Stimulated activated CD4-positive, alpha-beta T cell treated with anti-CD3 and anti-CD28 coated beads, Interleukin-4, amount 100 ng/mL, for 24 hours (primary cell): ENCODE measurements around the gene BTG3.

Source experiments
- DNase-seq: peaks from one replicate; pipeline ENCODE4 v3.0.0-alpha.2; 2020

BTG3 gene, protein sequence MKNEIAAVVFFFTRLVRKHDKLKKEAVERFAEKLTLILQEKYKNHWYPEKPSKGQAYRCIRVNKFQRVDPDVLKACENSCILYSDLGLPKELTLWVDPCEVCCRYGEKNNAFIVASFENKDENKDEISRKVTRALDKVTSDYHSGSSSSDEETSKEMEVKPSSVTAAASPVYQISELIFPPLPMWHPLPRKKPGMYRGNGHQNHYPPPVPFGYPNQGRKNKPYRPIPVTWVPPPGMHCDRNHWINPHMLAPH

GRCh38 chr21:17612565-17613241 is at the start of gene BTG3:
BTG3 (minus strand) TSS chr21:17612901; CDS start chr21:17609144, 3,757 bp downstream.
- peak; percentile 77 for DNase-seq

DNA sequence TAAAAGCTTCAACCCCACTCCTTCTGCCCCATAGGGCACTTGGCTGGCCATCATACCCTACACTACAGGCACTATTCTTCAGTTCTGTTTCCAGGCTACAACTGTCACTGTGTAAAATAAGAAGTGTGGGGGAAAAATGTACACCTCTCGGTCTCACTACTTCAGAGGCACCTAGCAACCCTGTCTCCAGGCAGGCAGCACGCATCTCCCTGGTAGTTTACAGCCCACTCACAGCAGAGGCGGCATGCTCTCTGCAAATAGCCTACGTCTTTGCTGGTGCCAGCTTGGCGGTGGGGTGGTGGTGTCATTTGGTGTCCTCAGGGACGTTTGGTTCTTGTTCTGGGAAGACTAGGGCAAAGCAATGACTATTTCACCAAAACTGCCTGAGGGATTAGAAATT is 48.2 kb upstream of the BTG3 start:
- DNase-seq, result no peak

GRCh38 chr21:17660452-17660851 is 47.8 kb upstream of the BTG3 start:
- DNase-seq, result no peak

GRCh38 chr21:17658931-17659330 is 46.2 kb upstream of the BTG3 start:
- no peak for DNase-seq

DNA sequence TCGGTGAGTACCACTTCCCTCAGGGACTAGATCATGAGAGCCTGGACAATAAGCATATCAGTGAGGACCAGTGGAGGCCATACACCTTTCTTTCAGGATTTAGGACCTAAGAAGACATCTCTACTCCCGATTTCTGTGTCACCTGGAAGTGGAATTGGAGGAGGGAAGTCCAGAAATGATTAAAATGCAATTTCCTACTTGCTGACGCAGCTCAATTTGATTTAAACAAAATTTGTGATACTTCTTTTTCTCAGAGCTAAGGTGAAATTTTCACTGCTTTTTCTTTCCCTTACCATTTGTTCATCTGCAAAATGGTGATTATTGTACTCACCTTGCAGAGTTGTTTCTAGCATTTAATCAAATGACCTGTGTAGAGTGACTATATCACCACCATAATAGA is 38.8 kb upstream of the BTG3 start:
- DNase-seq, result no peak

- DNase-seq, result no peak
These were observed 37.6 kb upstream of the BTG3 start for GRCh38 chr21:17650292-17650691.

GRCh38 chr21:17646790-17647189 is 34.1 kb upstream of the BTG3 start:
- DNase-seq, result no peak

DNA sequence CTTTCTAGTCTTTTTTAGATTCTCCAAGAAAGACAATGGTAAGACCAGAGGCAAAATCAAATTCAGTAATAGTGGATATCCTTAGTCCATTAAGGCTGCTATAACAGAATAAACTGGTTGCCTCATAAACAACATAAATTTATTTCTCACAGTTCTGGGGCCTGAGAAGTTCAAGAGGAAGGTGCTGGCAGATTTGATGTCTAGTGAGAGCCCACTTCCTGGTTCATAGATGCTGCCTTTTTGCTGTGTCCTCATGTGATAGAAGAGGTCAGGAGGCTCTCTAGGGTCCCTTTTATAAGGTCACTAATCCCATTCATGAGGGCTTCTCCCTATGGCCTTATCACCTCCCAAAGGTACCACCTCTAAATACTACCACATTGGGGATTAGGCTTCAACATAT is 31.5 kb upstream of the BTG3 start:
- no peak for DNase-seq

DNA sequence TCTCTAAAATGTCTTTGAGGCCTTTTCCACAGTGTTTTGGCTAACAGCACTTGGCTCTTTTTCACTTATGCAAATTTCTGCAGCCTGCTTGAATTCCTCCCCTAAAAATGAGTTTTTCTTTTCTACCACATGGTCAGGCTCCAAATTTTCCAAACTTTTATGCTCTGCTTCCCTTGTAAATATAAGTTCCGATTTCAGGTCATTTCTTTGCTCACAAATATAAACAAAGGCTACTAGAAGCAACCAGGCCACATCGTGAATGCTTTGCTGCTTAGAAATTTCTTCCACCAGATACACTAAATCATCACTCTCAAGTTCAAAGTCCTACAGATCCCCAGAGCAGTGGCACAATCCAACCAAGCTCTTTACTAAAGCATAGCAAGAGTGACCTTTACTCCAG is 28.1 kb upstream of the BTG3 start:
- no peak for DNase-seq

DNA sequence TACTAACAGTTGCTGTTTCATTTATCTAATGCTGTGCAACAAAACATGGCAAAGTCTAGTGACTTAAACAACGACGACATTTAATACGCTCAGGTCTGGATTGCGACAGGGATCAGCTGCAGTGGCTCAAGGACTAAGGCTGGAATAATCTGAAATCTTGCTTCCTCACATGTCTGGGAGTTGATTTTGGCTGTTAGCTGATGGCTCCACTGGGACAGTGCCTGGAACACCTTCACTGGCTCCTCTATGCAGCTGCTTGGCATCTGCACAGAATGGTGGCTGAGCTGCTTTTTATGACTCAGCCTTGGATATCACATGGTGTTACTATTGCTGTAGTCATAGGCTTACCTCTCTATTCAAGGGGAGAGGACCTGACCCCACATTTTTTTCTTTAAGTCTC is 24.0 kb upstream of the BTG3 start:
- no peak for DNase-seq

- no peak for DNase-seq
These were observed 18.5 kb upstream of the BTG3 start for GRCh38 chr21:17631195-17631594.

GRCh38 chr21:17622018-17622417 is 9.3 kb upstream of the BTG3 start:
- DNase-seq, result no peak

GRCh38 chr21:17616831-17617230 is 4.1 kb upstream of the BTG3 start:
- DNase-seq, result no peak

- no peak for DNase-seq
These were observed 558 bp upstream of the BTG3 start for GRCh38 chr21:17613242-17613676.

DNA sequence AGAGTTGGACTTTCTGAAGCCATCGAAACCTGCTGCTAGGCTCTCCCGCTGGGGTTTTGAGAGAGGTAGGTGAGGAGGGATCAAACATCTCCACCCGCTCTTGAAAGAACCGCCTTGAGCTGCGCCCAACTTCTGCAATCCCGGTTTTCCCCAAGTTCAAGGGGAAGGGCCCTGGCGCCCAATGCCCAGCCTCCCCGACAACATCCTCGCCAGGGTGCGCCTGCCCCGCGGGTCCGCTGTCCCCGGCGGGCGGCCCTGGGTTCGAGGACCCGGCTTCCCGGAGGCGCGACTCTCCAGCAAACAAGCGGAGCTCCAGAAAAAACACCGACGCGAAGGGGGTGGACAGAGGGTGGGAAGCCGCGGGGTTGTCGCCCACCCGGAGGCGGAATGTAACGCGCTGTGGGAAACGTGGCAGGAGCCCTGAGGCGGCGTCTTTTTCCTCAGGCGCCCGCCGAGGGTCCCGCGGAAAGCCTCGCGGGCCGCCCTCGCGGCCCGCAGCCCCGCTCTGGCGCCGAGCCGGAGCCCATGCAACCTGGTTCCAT is 607 bp downstream of the BTG3 start:
- DNase-seq, result peak; percentile 15

GRCh38 chr21:17611414-17612022 is 1.2 kb downstream of the BTG3 start:
- peak; percentile 82 for DNase-seq

- no peak for DNase-seq
These were observed 1.8 kb downstream of the BTG3 start for GRCh38 chr21:17610911-17611310.

- no peak for DNase-seq
These were observed 3.0 kb downstream of the BTG3 start for GRCh38 chr21:17609681-17610080.

GRCh38 chr21:17607684-17608083 is 5.0 kb downstream of the BTG3 start:
- DNase-seq, result no peak

GRCh38 chr21:17602874-17603273 is 9.8 kb downstream of the BTG3 start:
- DNase-seq, result no peak

- DNase-seq, result no peak
These were observed 14.3 kb downstream of the BTG3 start for GRCh38 chr21:17598437-17598836.

- no peak for DNase-seq
These were observed 15.0 kb downstream of the BTG3 start for GRCh38 chr21:17597680-17598079.

GRCh38 chr21:17590430-17590829 is 22.3 kb downstream of the BTG3 start:
- no peak for DNase-seq

GRCh38 chr21:17585875-17586450 is 26.7 kb downstream of the BTG3 start:
- no peak for DNase-seq
